ENCODE data around the gene VENTX.
"Not testable (repeated sequence)": the region's sequence is repeated elsewhere in the genome, so short reads cannot be mapped to it uniquely, and the experiment has no call there.

Gene VENTX

GRCh38 chr10:133217800-133218589 lies 19.7 kb upstream of the VENTX start:
- DNase-seq, result no peak

DNA sequence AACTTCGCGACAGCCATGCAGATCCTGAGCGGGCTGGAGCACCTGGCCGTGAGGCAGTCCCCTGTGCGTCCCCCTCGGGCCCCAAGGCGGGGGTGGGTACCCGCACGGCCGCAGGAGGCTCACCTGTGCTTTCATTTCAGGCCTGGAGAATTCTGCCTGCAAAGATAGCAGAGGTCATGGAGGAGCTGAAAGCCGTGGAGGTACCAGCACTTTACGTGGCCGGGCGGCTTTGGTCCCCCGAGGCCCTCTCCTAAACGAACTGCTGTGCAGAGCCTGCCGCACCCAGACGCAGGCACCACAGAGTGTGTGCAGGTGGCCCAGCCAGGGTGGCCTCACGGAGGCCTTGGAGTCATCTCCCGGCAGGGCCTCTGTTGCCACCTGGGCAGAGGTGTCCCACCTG lies 18.8 kb upstream of the VENTX start:
- no peak for DNase-seq

GRCh38 chr10:133219782-133220181 lies 17.9 kb upstream of the VENTX start:
- DNase-seq, result no peak

GRCh38 chr10:133221331-133221730 lies 16.3 kb upstream of the VENTX start:
- no peak for DNase-seq

- DNase-seq, result not testable (repeated sequence)
Observed at GRCh38 chr10:133221756-133222155, 15.9 kb upstream of the VENTX start.

GRCh38 chr10:133224076-133224475 lies 13.6 kb upstream of the VENTX start:
- DNase-seq, result no peak

- DNase-seq, result no peak
Observed at GRCh38 chr10:133224756-133225372, 12.8 kb upstream of the VENTX start.

DNA sequence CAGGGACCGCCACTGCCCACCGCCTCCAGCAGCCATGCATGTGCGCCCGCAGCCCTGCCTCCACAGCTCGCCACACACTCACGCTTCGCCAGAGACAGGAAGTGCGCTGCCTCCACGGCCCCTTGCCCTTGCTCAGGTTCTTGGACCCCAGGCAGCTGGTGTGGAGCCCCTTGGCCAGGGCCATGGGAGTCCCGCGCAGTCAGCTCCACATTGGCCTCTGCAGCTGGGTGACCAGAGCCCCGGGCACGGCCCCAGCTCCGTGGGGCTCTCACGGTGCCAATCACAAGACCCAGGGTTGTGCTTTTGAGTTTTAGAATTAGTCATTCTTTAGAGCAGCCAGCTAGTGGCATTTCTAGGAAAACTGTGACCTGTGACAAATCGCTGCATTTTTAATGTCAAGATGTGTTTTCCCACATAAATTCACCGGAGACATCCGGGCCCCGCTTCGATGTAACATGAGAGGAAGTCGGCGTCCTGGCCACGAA lies 11.9 kb upstream of the VENTX start:
- no peak for DNase-seq

GRCh38 chr10:133226251-133226808 lies 11.3 kb upstream of the VENTX start:
- DNase-seq, result no peak

GRCh38 chr10:133227256-133227655 lies 10.4 kb upstream of the VENTX start:
- no peak for DNase-seq

DNA sequence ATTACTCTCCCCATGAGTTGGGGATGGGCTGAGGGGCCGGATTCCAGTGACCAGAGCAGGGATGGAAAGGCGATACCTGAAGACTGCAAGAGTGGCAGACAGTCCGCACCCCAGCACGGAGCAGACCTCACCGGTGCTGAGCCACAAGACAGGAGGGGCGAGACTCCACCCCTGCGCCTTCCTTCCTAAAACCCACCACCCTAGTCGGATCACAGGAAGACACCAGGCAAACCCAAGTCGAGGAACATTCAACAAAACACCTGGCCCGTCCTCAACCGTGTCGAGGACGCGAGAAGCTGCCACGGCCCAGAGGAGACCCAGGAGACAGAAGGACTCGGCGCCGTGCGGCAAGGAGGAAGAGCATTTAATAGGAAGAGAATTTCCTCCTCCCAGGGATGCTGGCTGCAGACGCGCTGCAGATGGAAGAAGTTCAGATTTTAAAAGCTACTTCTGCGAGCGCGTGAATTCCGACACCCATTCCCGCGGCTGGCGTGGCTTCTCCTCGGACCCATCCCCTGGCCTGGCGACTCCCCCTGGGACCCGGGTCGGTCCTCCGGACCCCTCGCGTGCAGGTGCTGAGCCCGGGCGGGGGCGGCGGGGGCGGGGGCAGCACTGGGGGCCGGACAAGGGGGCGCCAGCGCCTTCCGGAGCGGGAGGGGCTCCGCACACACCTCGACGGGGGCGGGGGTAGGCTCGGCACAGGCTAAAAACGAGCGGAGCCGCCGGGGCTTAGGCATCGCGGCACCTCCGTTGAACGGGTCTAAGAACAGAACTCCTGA lies 8.2 kb upstream of the VENTX start:
- DNase-seq, result no peak

DNA sequence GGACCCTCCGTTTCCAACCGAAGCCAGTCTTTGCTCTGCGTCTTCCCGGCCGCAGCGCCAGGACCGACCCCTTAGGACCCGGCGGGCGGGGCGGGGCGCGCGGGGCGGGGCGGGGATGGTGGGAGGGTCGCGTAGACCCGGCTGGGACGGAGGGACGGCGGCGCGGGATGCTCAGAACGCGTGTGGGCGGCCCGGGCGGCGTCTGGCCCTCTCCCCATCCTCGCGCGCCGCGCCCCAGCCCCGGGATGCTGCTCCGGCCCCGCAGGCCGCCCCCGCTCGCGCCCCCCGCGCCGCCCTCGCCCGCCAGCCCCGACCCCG lies 7.7 kb upstream of the VENTX start, which contains the start of gene UTF1:
TSS of gene UTF1 (plus strand) at position 174 of the 318 bp plus-strand sequence. CDS start at position 246, 72 bp downstream.
- no peak for DNase-seq

- no peak for DNase-seq
Observed at GRCh38 chr10:133230387-133231195, 7.1 kb upstream of the VENTX start.

- DNase-seq, result no peak
Observed at GRCh38 chr10:133231244-133231945, 6.3 kb upstream of the VENTX start.

GRCh38 chr10:133231946-133232574 lies 5.6 kb upstream of the VENTX start:
- no peak for DNase-seq

- not testable (repeated sequence) for DNase-seq
Observed at GRCh38 chr10:133234796-133235195, 2.9 kb upstream of the VENTX start.

GRCh38 chr10:133235265-133235855 lies 2.3 kb upstream of the VENTX start:
- no peak for DNase-seq

GRCh38 chr10:133235932-133236331 lies 1.7 kb upstream of the VENTX start:
- no peak for DNase-seq

- no peak for DNase-seq
Observed at GRCh38 chr10:133236401-133237240, 1.0 kb upstream of the VENTX start.

- no peak for DNase-seq
Observed at GRCh38 chr10:133237241-133237587, 441 bp upstream of the VENTX start.
